ENCODE measurements around the gene NLGN1. TPM values are rescaled to one million over a fixed set of nuclear protein-coding genes. Genes with fewer than 3 reads are reported as not detected.

NLGN1 gene
- total RNA-seq, 1 experiment from 2014 or later: not detected

- H3K36me3 ChIP-seq (ENCODE audit: control insufficient read depth in 1 of 2, insufficient read depth in 2 of 2, low read length in 2 of 2): no peaks in the 10 kb centered on the region
- no peaks in the 10 kb centered on the region for H3K9me3 ChIP-seq (ENCODE audit: control insufficient read depth in 1 of 2, insufficient read depth in 1 of 2, low read depth in 1 of 2, low read length in 2 of 2)
- no peaks in the 10 kb centered on the region for H4K20me1 ChIP-seq (ENCODE audit: insufficient read depth)
- peaks cover 0 to 17% of the 10 kb centered on the region in 2 experiments; a peak in 2 of 4 replicates for H3K4me1 ChIP-seq (ENCODE audit: control insufficient read depth in 1 of 2, insufficient read depth in 2 of 2, low read length in 2 of 2)
- ATAC-seq (no peak), DNase-seq (ENCODE audit: low read depth, low spot score) (no peak)
- POLR2A ChIA-PET: no interaction called here
- H3K4me2 ChIP-seq (ENCODE audit: low read length): no peak overlapping the region
- H3K27me3 ChIP-seq (ENCODE audit: insufficient read depth, low read length): no peaks in the 10 kb centered on the region
- no peak for TF ChIP-seq EZH2phosphoT487 (IDR thresholded peaks at IDR 0.05; ENCODE audit: borderline replicate concordance)
- no peak for TF ChIP-seq MAX (IDR thresholded peaks at IDR 0.05)
- TF ChIP-seq POLR2AphosphoS5 (IDR thresholded peaks at IDR 0.05; ENCODE audit: low read depth, low read length): no peak
- no peak for TF ChIP-seq FOSL1 (IDR thresholded peaks at IDR 0.05; ENCODE audit: low read depth)
- no peak for TF ChIP-seq JUND (IDR thresholded peaks at IDR 0.05)
- no peak for TF ChIP-seq TCF7L2 (IDR thresholded peaks at IDR 0.05; ENCODE audit: borderline replicate concordance, extremely low read depth, insufficient read depth, insufficient read length)
- TF ChIP-seq EZH2 (IDR thresholded peaks at IDR 0.05): no peak
- no peak for TF ChIP-seq ZNF274 (IDR thresholded peaks at IDR 0.05; ENCODE audit: low read depth, low read length)
- no peak for TF ChIP-seq ATF3 (IDR thresholded peaks at IDR 0.05)
- no peak for TF ChIP-seq POLR2A (IDR thresholded peaks at IDR 0.05; ENCODE audit: borderline replicate concordance, extremely low read depth, insufficient read depth, insufficient read length)
- TF ChIP-seq ZBTB33 (IDR thresholded peaks at IDR 0.05; ENCODE audit: extremely low read depth, insufficient replicate concordance, low read length): no peak
- TF ChIP-seq ZFX (IDR thresholded peaks at IDR 0.05): no peak
- no peak for TF ChIP-seq SRF (IDR thresholded peaks at IDR 0.05; ENCODE audit: low read depth)
- no peak for TF ChIP-seq YY1 (IDR thresholded peaks at IDR 0.05; ENCODE audit: extremely low read depth, insufficient replicate concordance, low read depth, low read length)
- TF ChIP-seq REST (IDR thresholded peaks at IDR 0.05; ENCODE audit: low read depth): no peak
- TF ChIP-seq SIN3A (IDR thresholded peaks at IDR 0.05; ENCODE audit: low read depth): no peak
- no peak for TF ChIP-seq EGR1 (IDR thresholded peaks at IDR 0.05; ENCODE audit: low read depth)
- no peak for TF ChIP-seq CTCF (IDR thresholded peaks at IDR 0.05 in 2 of 3, conservative IDR thresholded peaks at IDR 0.05 in 1 of 3; ENCODE audit: borderline replicate concordance in 1 of 3, insufficient read depth in 1 of 3, low read depth in 2 of 3, low read length in 2 of 3)
- TF ChIP-seq CBX3 (IDR thresholded peaks at IDR 0.05; ENCODE audit: low read depth): no peak
- no peak for TF ChIP-seq CEBPB (IDR thresholded peaks at IDR 0.05; ENCODE audit: low read depth)
- no TSS peak for BruUV-seq (replicated peaks)
- RAD21 ChIA-PET (ENCODE audit: low non-redundant PET in 1 of 2, low total read pairs in 2 of 2, uncharacterized antibody in 2 of 2, unreplicated experiment in 2 of 2): no interaction called here
- H3K79me2 ChIP-seq (ENCODE audit: insufficient read depth, low read length): no peaks in the 10 kb centered on the region
- H3K9me2 ChIP-seq (ENCODE audit: insufficient read depth): no peaks in the 10 kb centered on the region; the same call in 1 of the 2 replicates
- H3K27ac ChIP-seq (ENCODE audit: low read depth, low read length): no peak overlapping the region
- CTCF ChIA-PET: no interaction called here
- intact Hi-C loops (cut with micrococcal nuclease): no loop called here
- no peak overlapping the region for H2AFZ ChIP-seq (ENCODE audit: low read depth, low read length, poor library complexity, severe bottlenecking)
- H3K9ac ChIP-seq (ENCODE audit: low read length): no peak overlapping the region
- H3K4me3 ChIP-seq (replicated peaks in 1 of 2; ENCODE audit: low read depth in 1 of 2, low read length in 2 of 2): no peak overlapping the region
These were observed 934.8 kb downstream of the NLGN1 start for GRCh38 chr3:174332391-174332790.
